Liver (tissue), 9 donors: ENCODE data around the gene ACOT2. TPM values are rescaled to one million over a fixed set of nuclear protein-coding genes. Genes with fewer than 3 reads are reported as not detected.

Source experiments
- DNase-seq: peaks from one replicate; pipeline ENCODE4 v3.0.0-alpha.2; 2017; ENCODE audit warnings: low spot score
- H3K27ac ChIP-seq, 2 donors: one replicate each; pipeline ENCODE4 v1.7.0; 2013; ENCODE audit warnings: inconsistent platforms in 2 of 2, low read length in 2 of 2, control low read depth in 1 of 2, low read depth in 1 of 2, mild to moderate bottlenecking in 1 of 2
- H3K27me3 ChIP-seq, 4 donors: one replicate each; pipeline versions ENCODE4 v1.6.1 to v1.7.0; 2013; ENCODE audit warnings: low read length in 3 of 4, inconsistent platforms in 1 of 4, mild to moderate bottlenecking in 1 of 4, moderate library complexity in 1 of 4; ENCODE audit not compliant: control insufficient read depth in 4 of 4, insufficient read depth in 4 of 4
- H3K36me3 ChIP-seq, 4 donors: one replicate each; pipeline versions ENCODE4 v1.6.1 to v1.7.0; 2013; ENCODE audit warnings: low read length in 3 of 4, mild to moderate bottlenecking in 3 of 4, low read depth in 1 of 4, moderate library complexity in 1 of 4; ENCODE audit not compliant: control insufficient read depth in 4 of 4, insufficient read depth in 3 of 4
- H3K4me1 ChIP-seq, 4 donors: one replicate each; pipeline versions ENCODE4 v1.6.1 to v1.7.0; 2013; ENCODE audit warnings: low read length in 3 of 4, mild to moderate bottlenecking in 3 of 4, moderate library complexity in 1 of 4; ENCODE audit not compliant: control insufficient read depth in 4 of 4, insufficient read depth in 4 of 4
- H3K4me3 ChIP-seq, 3 donors: one replicate each; pipeline versions ENCODE4 v1.6.1 to v1.7.0; 2013; ENCODE audit warnings: low read length in 3 of 3, control low read depth in 1 of 3, low read depth in 1 of 3, mild to moderate bottlenecking in 1 of 3
- H3K9ac ChIP-seq, 2 donors: one replicate each; pipeline ENCODE4 v1.7.0; 2013; ENCODE audit warnings: low read length in 2 of 2, mild to moderate bottlenecking in 2 of 2, moderate library complexity in 2 of 2, control low read depth in 1 of 2, low read depth in 1 of 2
- H3K9me3 ChIP-seq, 4 donors: one replicate each; pipeline versions ENCODE4 v1.6.1 to v1.7.0; 2013; ENCODE audit warnings: low read length in 3 of 4; ENCODE audit not compliant: control insufficient read depth in 4 of 4
- EGR1 ChIP-seq, 2 donors: IDR thresholded peaks; 2 replicates each; pipeline ENCODE4 v1.6.1; 2016 to 2018; ENCODE audit warnings: antibody characterized with exemption in 2 of 2, low read depth in 2 of 2
- GABPA ChIP-seq, 2 donors: IDR thresholded peaks in 1 of 2; conservative IDR thresholded peaks in 1 of 2; 2 replicates each; pipeline ENCODE4 v1.6.1; 2016; ENCODE audit warnings: antibody characterized with exemption in 2 of 2, mild to moderate bottlenecking in 1 of 2, moderate library complexity in 1 of 2
- HNF4A ChIP-seq, 2 donors: conservative IDR thresholded peaks; 2 replicates each; pipeline ENCODE4 v1.6.1; 2016; ENCODE audit warnings: antibody characterized with exemption in 2 of 2, mild to moderate bottlenecking in 2 of 2
- HNF4G ChIP-seq: IDR thresholded peaks from 2 replicates; pipeline ENCODE4 v1.6.1; 2016; ENCODE audit warnings: antibody characterized with exemption
- NR2F2 ChIP-seq: IDR thresholded peaks from 2 replicates; pipeline ENCODE4 v1.6.1; 2016; ENCODE audit warnings: antibody characterized with exemption
- RAD21 ChIP-seq, 2 donors: IDR thresholded peaks; 2 replicates each; pipeline ENCODE4 v1.6.1; 2016; ENCODE audit warnings: antibody characterized with exemption in 2 of 2, mild to moderate bottlenecking in 2 of 2
- RXRA ChIP-seq, 2 donors: IDR thresholded peaks; 2 replicates each; pipeline ENCODE4 v1.6.1; 2017 to 2018; ENCODE audit warnings: antibody characterized with exemption in 2 of 2, mild to moderate bottlenecking in 1 of 2
- SP1 ChIP-seq: IDR thresholded peaks from 2 replicates; pipeline ENCODE4 v1.6.1; 2018; ENCODE audit warnings: antibody characterized with exemption, mild to moderate bottlenecking
- TAF1 ChIP-seq: conservative IDR thresholded peaks from 2 replicates; pipeline ENCODE4 v1.6.1; 2016; ENCODE audit warnings: antibody characterized with exemption, mild to moderate bottlenecking
- WGBS: extraction: QIAGEN DNeasy Blood & Tissue Kit; methylation state at CpG from one replicate; pipeline ENCODE4 v1.1.7; 2013; 5-methylcytosine and 5-hydroxymethylcytosine counted together
- polyA plus RNA-seq, 2 donors: library from polyadenylated mRNA; stranded (reverse) in 1 of 2; unstranded in 1 of 2; fragments of 200-250 nt in 1 of 2; fragments of >200 nt in 1 of 2; fragmentation: Nextera tagmentation in 1 of 2; extraction: Ambion mirVana in 1 of 2; gene quantifications; one replicate each; pipeline versions ENCODE4 v1.2.1 to v1.2.3, GENCODE V29; 2013 to 2015
- total RNA-seq, 2 donors: library from RNA; depleted of rRNA; stranded (reverse); fragments of >200 nt; gene quantifications; one replicate each; pipeline ENCODE4 v1.2.3, GENCODE V29; 2014
- TF ChIP-seq, protein P1 (sequence below): fragments of 150-350 bp; IDR thresholded peaks from 2 replicates; pipeline ENCODE4 v1.5.1; 2017; ENCODE audit warnings: improper control_type of control experiment, low read depth, low read length; ENCODE audit not compliant: missing input control
- TF ChIP-seq, protein P2 (sequence below): IDR thresholded peaks from 2 replicates; pipeline ENCODE4 v1.6.1; 2016; ENCODE audit warnings: antibody characterized with exemption
- TF ChIP-seq, protein P3 (sequence below): IDR thresholded peaks from 2 replicates; pipeline ENCODE4 v1.6.1; 2016; ENCODE audit warnings: antibody characterized with exemption
- donor health status: healthy.
- donor health status: healthy.
- donor health status: healthy.
- donor health status: healthy.
- donor health status: healthy.

The ACOT2 gene
- total and polyA plus RNA-seq, 4 donors, result 51.2 to 189 (median 151) TPM

DNA sequence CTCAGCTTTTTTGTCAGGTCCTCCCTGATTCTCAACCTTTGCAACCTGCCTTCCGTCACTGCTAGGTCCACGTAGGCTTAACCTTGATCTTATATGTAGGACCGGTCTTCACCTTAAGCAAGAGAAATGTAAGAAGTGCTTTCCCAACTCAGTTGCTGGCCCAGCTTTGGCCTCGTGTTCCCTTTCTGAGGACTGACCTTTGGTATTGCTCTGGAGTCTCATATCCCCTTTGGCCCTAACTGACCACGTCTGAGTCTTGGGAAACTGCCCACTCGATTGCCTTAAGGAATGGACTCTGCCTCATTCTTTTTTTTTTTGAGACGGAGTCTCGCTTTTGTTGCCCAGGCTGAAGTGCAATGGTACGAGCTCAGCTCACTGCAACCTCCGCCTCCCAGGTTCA, 51.3 kb downstream of the ACOT2 start:
- 66% methylated on average over 10 of the region's 10 CpGs for WGBS
- Histone ChIP-seq H3K9ac (no peak overlapping the region), H3K27me3 (no peaks in the 10 kb centered on the region), H3K4me3 (no peak overlapping the region), H3K9me3 (no peaks in the 10 kb centered on the region), H3K4me1 (peaks cover 0 to 8% (median 2%) of the 10 kb centered on the region in 4 donors), H3K27ac (no peak overlapping the region), H3K36me3 (peaks cover 0 to 2% (median 0%) of the 10 kb centered on the region in 4 donors)
- no peak for DNase-seq
- TF ChIP-seq GABPA (IDR thresholded peaks at IDR 0.05 in 1 of 2, conservative IDR thresholded peaks at IDR 0.05 in 1 of 2) (no peak), HNF4A (conservative IDR thresholded peaks at IDR 0.05) (peak; percentile 36 to 54)
- TF ChIP-seq, protein P1, sequence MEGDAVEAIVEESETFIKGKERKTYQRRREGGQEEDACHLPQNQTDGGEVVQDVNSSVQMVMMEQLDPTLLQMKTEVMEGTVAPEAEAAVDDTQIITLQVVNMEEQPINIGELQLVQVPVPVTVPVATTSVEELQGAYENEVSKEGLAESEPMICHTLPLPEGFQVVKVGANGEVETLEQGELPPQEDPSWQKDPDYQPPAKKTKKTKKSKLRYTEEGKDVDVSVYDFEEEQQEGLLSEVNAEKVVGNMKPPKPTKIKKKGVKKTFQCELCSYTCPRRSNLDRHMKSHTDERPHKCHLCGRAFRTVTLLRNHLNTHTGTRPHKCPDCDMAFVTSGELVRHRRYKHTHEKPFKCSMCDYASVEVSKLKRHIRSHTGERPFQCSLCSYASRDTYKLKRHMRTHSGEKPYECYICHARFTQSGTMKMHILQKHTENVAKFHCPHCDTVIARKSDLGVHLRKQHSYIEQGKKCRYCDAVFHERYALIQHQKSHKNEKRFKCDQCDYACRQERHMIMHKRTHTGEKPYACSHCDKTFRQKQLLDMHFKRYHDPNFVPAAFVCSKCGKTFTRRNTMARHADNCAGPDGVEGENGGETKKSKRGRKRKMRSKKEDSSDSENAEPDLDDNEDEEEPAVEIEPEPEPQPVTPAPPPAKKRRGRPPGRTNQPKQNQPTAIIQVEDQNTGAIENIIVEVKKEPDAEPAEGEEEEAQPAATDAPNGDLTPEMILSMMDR, result no peak

DNA sequence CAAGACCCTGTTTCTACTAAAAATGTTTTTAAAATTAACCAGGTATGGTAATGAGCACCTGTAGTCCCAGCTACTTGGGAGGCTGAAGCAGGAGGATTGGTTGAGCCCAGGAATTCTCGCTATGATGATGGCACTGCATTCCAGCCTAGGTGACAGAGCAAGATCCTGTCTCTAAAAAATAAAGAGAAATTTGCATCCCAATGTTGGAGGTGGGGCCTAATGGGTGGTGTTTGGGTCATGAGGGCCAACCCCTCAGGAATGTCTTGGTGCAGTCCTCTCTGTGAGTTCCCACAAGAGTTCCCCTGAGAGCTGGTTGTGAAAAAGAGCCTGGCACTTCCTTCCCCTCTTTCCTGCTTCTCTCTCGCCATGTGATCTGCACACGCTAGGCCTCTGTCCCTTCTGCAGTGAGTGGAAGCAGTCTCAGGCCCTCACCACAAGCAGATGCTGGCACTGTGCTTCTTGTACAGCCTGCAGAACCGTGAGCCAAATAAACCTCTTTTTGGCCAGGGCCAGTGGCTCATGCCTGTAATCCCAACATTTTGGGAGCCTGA, 54.6 kb downstream of the ACOT2 start:
- TF ChIP-seq EGR1 (IDR thresholded peaks at IDR 0.05; ENCODE audit: low read depth in 2 of 2) (no peak), GABPA (IDR thresholded peaks at IDR 0.05 in 1 of 2, conservative IDR thresholded peaks at IDR 0.05 in 1 of 2) (no peak), NR2F2 (no peak), HNF4A (conservative IDR thresholded peaks at IDR 0.05) (no peak), HNF4G (no peak), RAD21 (IDR thresholded peaks at IDR 0.05) (no peak), RXRA (IDR thresholded peaks at IDR 0.05) (no peak), TAF1 (no peak), SP1 (no peak)
- TF ChIP-seq, protein P2, sequence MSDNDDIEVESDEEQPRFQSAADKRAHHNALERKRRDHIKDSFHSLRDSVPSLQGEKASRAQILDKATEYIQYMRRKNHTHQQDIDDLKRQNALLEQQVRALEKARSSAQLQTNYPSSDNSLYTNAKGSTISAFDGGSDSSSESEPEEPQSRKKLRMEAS, result no peak
- TF ChIP-seq, protein P1, result no peak
- TF ChIP-seq, protein P3, sequence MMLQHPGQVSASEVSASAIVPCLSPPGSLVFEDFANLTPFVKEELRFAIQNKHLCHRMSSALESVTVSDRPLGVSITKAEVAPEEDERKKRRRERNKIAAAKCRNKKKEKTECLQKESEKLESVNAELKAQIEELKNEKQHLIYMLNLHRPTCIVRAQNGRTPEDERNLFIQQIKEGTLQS, result no peak
- H3K4me3 ChIP-seq, result no peak overlapping the region
- H3K9me3 ChIP-seq, result no peaks in the 10 kb centered on the region
- no peaks in the 10 kb centered on the region for H3K27me3 ChIP-seq
- WGBS, result 90% methylated on average over 4 of the region's 4 CpGs
- H3K27ac ChIP-seq, result no peak overlapping the region
- H3K36me3 ChIP-seq, result no peaks in the 10 kb centered on the region
- H3K9ac ChIP-seq, result no peak overlapping the region
- no peak for DNase-seq
- H3K4me1 ChIP-seq, result peaks cover 0 to 8% (median 2%) of the 10 kb centered on the region in 4 donors

Other genes starting within 250 kb of the ACOT2 start
- gene NUMB, start 110.7 kb upstream of the ACOT2 start, total RNA-seq, result 10 to 100 TPM; 21.2 to 45.8 TPM
- gene NUMB, start 110.7 kb upstream of the ACOT2 start, polyA plus RNA-seq, result 10 to 100 TPM; 23.2 to 28.9 TPM
- gene RIOX1, start 78.3 kb upstream of the ACOT2 start, total RNA-seq, result 10 to 100 TPM in 1 of 2 donors, 1 to 10 TPM in 1; 7.4 to 11.0 TPM
- 1 to 10 TPM; 3.0 to 5.8 TPM for gene RIOX1, start 78.3 kb upstream of the ACOT2 start, polyA plus RNA-seq
- gene ACOT1, start 32.1 kb upstream of the ACOT2 start, total RNA-seq, result 10 to 100 TPM in 1 of 2 donors, 1 to 10 TPM in 1; 2.7 to 59.6 TPM
- gene ACOT1, start 32.1 kb upstream of the ACOT2 start, polyA plus RNA-seq, result 10 to 100 TPM; 34.9 to 42.3 TPM
- gene HEATR4, start 10.3 kb upstream of the ACOT2 start, total RNA-seq, result 1 to 10 TPM in 1 of 2 donors, not detected in 1; 1.2 TPM
- gene HEATR4, start 10.3 kb upstream of the ACOT2 start, polyA plus RNA-seq, result under 1 TPM; 0.15 to 0.74 TPM
- gene ACOT4, start 22.7 kb downstream of the ACOT2 start, total RNA-seq, result 10 to 100 TPM in 1 of 2 donors, 1 to 10 TPM in 1; 2.5 to 12.9 TPM
- gene ACOT4, start 22.7 kb downstream of the ACOT2 start, polyA plus RNA-seq, result 10 to 100 TPM in 1 of 2 donors, 1 to 10 TPM in 1; 8.9 to 12.6 TPM
- gene ACOT6, start 43.3 kb downstream of the ACOT2 start, total RNA-seq, result 1 to 10 TPM in 1 of 2 donors, not detected in 1; 1.1 TPM
- gene ACOT6, start 43.3 kb downstream of the ACOT2 start, polyA plus RNA-seq, result 1 to 10 TPM in 1 of 2 donors, under 1 TPM in 1; 0.65 to 1.1 TPM
- gene DNAL1, start 75.8 kb downstream of the ACOT2 start, total RNA-seq, result 1 to 10 TPM; 2.6 to 3.4 TPM
- gene DNAL1, start 75.8 kb downstream of the ACOT2 start, polyA plus RNA-seq, result 1 to 10 TPM; 1.9 to 2.1 TPM
- gene PNMA1, start 145.2 kb downstream of the ACOT2 start, total RNA-seq, result 10 to 100 TPM in 1 of 2 donors, 1 to 10 TPM in 1; 2.3 to 10.4 TPM
- gene PNMA1, start 145.2 kb downstream of the ACOT2 start, polyA plus RNA-seq, result 1 to 10 TPM; 2.8 to 4.0 TPM